Body of pancreas (tissue), 4 donors: ENCODE measurements around the gene ETFA. TPM values are rescaled to one million over a fixed set of nuclear protein-coding genes. Genes with fewer than 3 reads are reported as not detected.
A peak's percentile ranks its signal among the peaks of the same experiment; 100 is the strongest.

Source experiments
- ATAC-seq: fragments of 150-250 bp; one replicate; pipeline ENCODE4 v1.9.1; 2016
- DNase-seq, 4 donors: peaks; one replicate each; pipeline ENCODE4 v3.0.0-alpha.2; 2019
- H3K27ac ChIP-seq, 4 donors: fragments of 200-600 bp; sonication (generic); 1 replicate in 3 of 4; 2 replicates in 1 of 4; pipeline versions ENCODE4 v1.5.1 to v1.6.1; 2016 to 2019; ENCODE audit warnings: mild to moderate bottlenecking in 1 of 4, mixed read lengths in 1 of 4, moderate library complexity in 1 of 4
- H3K27me3 ChIP-seq, 2 donors: fragments of 200-600 bp; sonication (generic); one replicate each; pipeline ENCODE4 v1.6.0; 2016; ENCODE audit warnings: mild to moderate bottlenecking in 1 of 2
- H3K36me3 ChIP-seq, 2 donors: fragments of 200-600 bp; sonication (generic); replicated peaks in 1 of 2; 2 replicates each; pipeline ENCODE4 v1.5.1; 2016; ENCODE audit warnings: low read depth in 2 of 2; ENCODE audit not compliant: insufficient read depth in 1 of 2
- H3K4me1 ChIP-seq: fragments of 200-600 bp; sonication (generic); one replicate; pipeline ENCODE4 v1.6.0; 2016
- H3K4me3 ChIP-seq, 2 donors: fragments of 200-600 bp; sonication (generic); 1 replicate in 1 of 2; 2 replicates in 1 of 2; pipeline ENCODE4 v1.5.1; 2016 to 2019
- H3K9me3 ChIP-seq, 3 donors: fragments of 200-600 bp; sonication (generic); 1 replicate in 2 of 3; 2 replicates in 1 of 3; pipeline ENCODE4 v1.5.1; 2016
- POLR2A ChIP-seq, 3 donors: fragments of 450-650 bp; IDR thresholded peaks; one replicate each; pipeline ENCODE4 v1.6.1; 2016; ENCODE audit warnings: antibody characterized with exemption in 3 of 3, mild to moderate bottlenecking in 2 of 3
- WGBS, 2 donors: methylation state at CpG; one replicate each; pipeline ENCODE4 v1.1.5; 2017; 5-methylcytosine and 5-hydroxymethylcytosine counted together
- intact Hi-C: fragments of 100-400 bp; cut with DNase I; formaldehyde crosslinking; loops from one replicate; pipeline ENCODE4 v1.15.1; 2023
- total RNA-seq, 2 donors: library from RNA; depleted of rRNA; stranded (reverse); fragments of >200 nt; gene quantifications; one replicate each; pipeline ENCODE4 v1.1.0, GENCODE V29; 2016
- TF ChIP-seq, protein P1 (sequence below), 7 experiments: fragments of 450-650 bp in 4 of 7; fragments of 200-600 bp in 3 of 7; sonication (generic) in 3 of 7; IDR thresholded peaks; one replicate each; pipeline ENCODE4 v1.5.1; 2016 to 2019; ENCODE audit warnings: antibody characterized with exemption in 7 of 7

Gene ETFA
- total RNA-seq, 2 donors from 2014 or later, result 38.6 to 62.8 TPM

DNA sequence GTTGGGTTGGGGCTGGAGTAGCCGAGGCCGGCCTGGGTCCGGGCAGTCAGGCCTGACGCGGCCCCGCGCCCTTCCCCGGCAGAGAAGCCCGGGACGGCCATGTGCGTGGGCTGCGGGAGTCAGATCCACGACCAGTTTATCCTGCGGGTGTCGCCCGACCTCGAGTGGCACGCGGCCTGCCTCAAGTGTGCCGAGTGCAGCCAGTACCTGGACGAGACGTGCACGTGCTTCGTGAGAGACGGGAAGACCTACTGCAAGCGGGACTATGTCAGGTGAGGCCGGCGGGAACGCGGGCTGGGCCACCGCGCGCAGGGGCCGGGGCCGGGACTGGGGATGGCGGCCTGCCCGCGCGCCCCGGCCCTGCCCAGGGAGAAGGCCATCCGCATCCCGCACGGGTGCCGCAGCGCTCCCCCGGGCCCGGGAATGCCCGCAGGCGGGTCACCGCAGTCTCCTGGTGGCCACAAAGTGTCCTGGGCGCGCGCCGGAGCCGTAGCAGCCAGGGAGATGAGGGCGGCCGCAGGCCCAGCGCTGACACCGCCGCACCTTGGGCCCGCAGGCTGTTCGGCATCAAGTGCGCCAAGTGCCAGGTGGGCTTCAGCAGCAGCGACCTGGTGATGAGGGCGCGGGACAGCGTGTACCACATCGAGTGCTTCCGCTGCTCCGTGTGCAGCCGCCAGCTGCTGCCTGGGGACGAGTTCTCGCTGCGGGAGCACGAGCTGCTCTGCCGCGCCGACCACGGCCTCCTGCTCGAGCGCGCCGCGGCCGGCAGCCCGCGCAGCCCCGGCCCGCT lies 26.6 kb upstream of the ETFA start:
- Histone ChIP-seq H3K27ac (no peak overlapping the region), H3K9me3 (no peaks in the 10 kb centered on the region), H3K4me1 (peaks cover 57% of the 10 kb centered on the region), H3K4me3 (no peak overlapping the region), H3K36me3 (no peaks in the 10 kb centered on the region), H3K27me3 (peaks cover 9 to 67% of the 10 kb centered on the region in 2 donors)
- DNase-seq, result no peak
- intact Hi-C loops, result no loop called here
- ATAC-seq, result no peak
- TF ChIP-seq, protein P1, sequence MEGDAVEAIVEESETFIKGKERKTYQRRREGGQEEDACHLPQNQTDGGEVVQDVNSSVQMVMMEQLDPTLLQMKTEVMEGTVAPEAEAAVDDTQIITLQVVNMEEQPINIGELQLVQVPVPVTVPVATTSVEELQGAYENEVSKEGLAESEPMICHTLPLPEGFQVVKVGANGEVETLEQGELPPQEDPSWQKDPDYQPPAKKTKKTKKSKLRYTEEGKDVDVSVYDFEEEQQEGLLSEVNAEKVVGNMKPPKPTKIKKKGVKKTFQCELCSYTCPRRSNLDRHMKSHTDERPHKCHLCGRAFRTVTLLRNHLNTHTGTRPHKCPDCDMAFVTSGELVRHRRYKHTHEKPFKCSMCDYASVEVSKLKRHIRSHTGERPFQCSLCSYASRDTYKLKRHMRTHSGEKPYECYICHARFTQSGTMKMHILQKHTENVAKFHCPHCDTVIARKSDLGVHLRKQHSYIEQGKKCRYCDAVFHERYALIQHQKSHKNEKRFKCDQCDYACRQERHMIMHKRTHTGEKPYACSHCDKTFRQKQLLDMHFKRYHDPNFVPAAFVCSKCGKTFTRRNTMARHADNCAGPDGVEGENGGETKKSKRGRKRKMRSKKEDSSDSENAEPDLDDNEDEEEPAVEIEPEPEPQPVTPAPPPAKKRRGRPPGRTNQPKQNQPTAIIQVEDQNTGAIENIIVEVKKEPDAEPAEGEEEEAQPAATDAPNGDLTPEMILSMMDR (IDR thresholded peaks at IDR 0.05), result no peak
- TF ChIP-seq POLR2A (IDR thresholded peaks at IDR 0.05), result no peak
- WGBS, 2 donors, result 10% methylated on average over 14 to 88 of the region's 89 CpGs

GRCh38 chr15:76337059-76337695 lies 25.9 kb upstream of the ETFA start:
- Histone ChIP-seq H3K27ac (no peak overlapping the region), H3K9me3 (no peaks in the 10 kb centered on the region), H3K4me1 (peaks cover 50% of the 10 kb centered on the region), H3K4me3 (no peak overlapping the region), H3K27me3 (peaks cover 3 to 59% of the 10 kb centered on the region in 2 donors), H3K36me3 (no peaks in the 10 kb centered on the region)
- DNase-seq (no peak), ATAC-seq (no peak)
- intact Hi-C loops, result no loop called here
- TF ChIP-seq POLR2A (IDR thresholded peaks at IDR 0.05), result no peak
- TF ChIP-seq, protein P1 (IDR thresholded peaks at IDR 0.05), result no peak
- WGBS, 2 donors, result 11 to 15% methylated on average over 25 of the region's 25 CpGs

- peaks cover 43% of the 10 kb centered on the region for H3K4me1 ChIP-seq
Observed at GRCh38 chr15:76336254-76337058, 25.2 kb upstream of the ETFA start, which contains the start of gene ISL2. ISL2 (plus strand) TSS chr15:76336773; CDS start chr15:76336884, 111 bp downstream.

More at GRCh38 chr15:76336254-76337058, 25.2 kb upstream of the ETFA start, which contains the start of gene ISL2:
- DNase-seq (peak; percentile 27 to 64 (median 34)), ATAC-seq (peak; percentile 32)
- Histone ChIP-seq H3K4me3 (no peak within 1 kb of the TSS), H3K36me3 (no peaks in the 10 kb centered on the region), H3K27me3 (peaks cover 3 to 54% of the 10 kb centered on the region in 2 donors), H3K27ac (no peak within 1 kb of the TSS), H3K9me3 (no peaks in the 10 kb centered on the region)
- intact Hi-C loops, result no loop called here
- TF ChIP-seq, protein P1 (IDR thresholded peaks at IDR 0.05), result no peak
- no peak for TF ChIP-seq POLR2A (IDR thresholded peaks at IDR 0.05)
- WGBS, 2 donors, result 8 to 12% methylated on average over 18 to 39 of the region's 40 CpGs
